Ovary (tissue), 3 donors: ENCODE data around the gene PIP5K1B.

Experiments
- CTCF ChIP-seq, 3 donors: fragments of 450-650 bp in 2 of 3; fragments of 200-600 bp in 1 of 3; IDR thresholded peaks; one replicate each; pipeline versions ENCODE4 v1.5.1 to v1.8.0; 2016 to 2022; ENCODE audit warnings: antibody characterized with exemption in 3 of 3, mild to moderate bottlenecking in 1 of 3
- EP300 ChIP-seq: sonication (generic); formaldehyde crosslinking; IDR thresholded peaks from one replicate; pipeline ENCODE4 v1.6.1; 2017; ENCODE audit warnings: antibody characterized with exemption
- POLR2A ChIP-seq: fragments of 450-650 bp; IDR thresholded peaks from one replicate; pipeline ENCODE4 v1.6.1; 2017; ENCODE audit warnings: antibody characterized with exemption, mild to moderate bottlenecking, moderate library complexity
- donor health status: DM: no; HTN: no; CAD: no.

GRCh38 chr9:69046723-69047122, 341.7 kb downstream of the PIP5K1B start:
- TF ChIP-seq CTCF (IDR thresholded peaks at IDR 0.05) (no peak), POLR2A (no peak), EP300 (no peak)
